AG10803 (cell line): Measurements from ENCODE around the gene GPHN.
A peak's percentile ranks its signal among the peaks of the same experiment; 100 is the strongest.
"Not testable (repeated sequence)": the region's sequence is repeated elsewhere in the genome, so short reads cannot be mapped to it uniquely, and the experiment has no call there.

Experiments
- DNase-seq: peaks from one replicate; pipeline ENCODE4 v3.0.0; 2010; ENCODE audit warnings: low read depth
- H3K4me3 ChIP-seq: 2 replicates; pipeline ENCODE4 v1.5.1; 2011; ENCODE audit warnings: mild to moderate bottlenecking, low read length, control low read depth
- TF ChIP-seq, protein P1 (sequence below): conservative IDR thresholded peaks from 2 replicates; pipeline ENCODE4 v1.5.1; 2011; ENCODE audit warnings: mild to moderate bottlenecking, low read length, control low read depth, inconsistent platforms

The GPHN gene

DNA sequence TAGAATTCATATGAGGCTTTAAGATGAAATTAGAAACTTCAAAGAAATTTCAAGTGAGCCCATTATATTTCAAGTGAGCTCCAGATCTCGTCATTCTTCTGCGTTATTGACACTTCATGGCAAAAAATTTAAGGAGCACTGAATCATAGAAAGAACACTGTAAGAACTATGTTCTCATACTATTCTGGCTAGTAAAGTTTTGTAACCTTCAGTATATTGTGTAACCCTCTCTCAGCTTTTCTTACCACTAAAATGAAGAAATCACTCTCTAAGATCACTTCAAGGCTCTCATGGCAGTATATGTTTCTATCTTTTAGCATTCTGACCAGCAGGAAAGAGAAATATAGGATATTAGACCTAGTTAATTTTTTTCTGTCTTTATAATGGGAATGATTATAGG, 6.3 kb downstream of the GPHN start:
- H3K4me3 ChIP-seq = no peak overlapping the region
- DNase-seq = peak; percentile 43
- TF ChIP-seq, protein P1, sequence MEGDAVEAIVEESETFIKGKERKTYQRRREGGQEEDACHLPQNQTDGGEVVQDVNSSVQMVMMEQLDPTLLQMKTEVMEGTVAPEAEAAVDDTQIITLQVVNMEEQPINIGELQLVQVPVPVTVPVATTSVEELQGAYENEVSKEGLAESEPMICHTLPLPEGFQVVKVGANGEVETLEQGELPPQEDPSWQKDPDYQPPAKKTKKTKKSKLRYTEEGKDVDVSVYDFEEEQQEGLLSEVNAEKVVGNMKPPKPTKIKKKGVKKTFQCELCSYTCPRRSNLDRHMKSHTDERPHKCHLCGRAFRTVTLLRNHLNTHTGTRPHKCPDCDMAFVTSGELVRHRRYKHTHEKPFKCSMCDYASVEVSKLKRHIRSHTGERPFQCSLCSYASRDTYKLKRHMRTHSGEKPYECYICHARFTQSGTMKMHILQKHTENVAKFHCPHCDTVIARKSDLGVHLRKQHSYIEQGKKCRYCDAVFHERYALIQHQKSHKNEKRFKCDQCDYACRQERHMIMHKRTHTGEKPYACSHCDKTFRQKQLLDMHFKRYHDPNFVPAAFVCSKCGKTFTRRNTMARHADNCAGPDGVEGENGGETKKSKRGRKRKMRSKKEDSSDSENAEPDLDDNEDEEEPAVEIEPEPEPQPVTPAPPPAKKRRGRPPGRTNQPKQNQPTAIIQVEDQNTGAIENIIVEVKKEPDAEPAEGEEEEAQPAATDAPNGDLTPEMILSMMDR = no peak

DNA sequence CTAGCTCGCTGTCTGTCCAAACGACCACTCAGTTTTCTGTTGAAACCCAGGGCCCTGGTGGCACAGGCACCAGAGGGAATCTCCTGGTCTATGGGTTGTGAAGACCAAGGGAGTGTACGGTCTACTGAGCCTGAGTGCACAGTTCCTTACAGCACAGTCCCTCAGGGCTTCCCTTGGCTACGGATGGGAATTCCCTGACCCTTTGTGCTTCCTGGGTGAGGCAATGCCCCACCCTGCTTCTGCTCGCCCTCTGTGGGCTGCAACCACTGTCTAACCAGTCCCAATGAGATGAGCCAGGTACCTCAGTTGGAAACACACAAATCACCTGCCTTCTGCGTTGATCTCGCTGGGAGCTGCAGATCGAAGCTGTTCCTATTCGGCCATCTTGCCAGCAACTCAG, 22.6 kb downstream of the GPHN start:
- no peak overlapping the region for H3K4me3 ChIP-seq
- DNase-seq = no peak
- TF ChIP-seq, protein P1 = no peak

DNA sequence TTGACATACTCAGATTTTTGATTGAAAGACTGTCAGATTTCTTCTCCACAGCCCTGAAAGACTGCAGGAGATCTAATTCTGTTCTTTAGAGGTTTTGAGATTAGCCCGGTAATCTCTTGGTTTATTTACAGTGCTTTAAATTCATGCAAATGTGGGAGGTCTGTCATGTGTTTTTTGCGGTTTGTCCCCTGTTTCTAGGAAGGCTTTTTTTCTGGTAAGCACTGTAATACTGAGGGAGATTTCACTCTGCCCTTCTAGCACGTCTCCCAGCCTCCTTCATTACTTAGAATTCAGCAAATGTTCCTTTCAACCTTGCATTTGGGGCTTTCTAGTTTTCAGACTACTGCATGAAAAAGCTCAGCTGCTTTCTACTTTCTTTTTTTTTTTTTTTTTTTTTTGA, 31.1 kb downstream of the GPHN start:
- TF ChIP-seq, protein P1 = no peak
- DNase-seq = no peak
- no peak overlapping the region for H3K4me3 ChIP-seq

DNA sequence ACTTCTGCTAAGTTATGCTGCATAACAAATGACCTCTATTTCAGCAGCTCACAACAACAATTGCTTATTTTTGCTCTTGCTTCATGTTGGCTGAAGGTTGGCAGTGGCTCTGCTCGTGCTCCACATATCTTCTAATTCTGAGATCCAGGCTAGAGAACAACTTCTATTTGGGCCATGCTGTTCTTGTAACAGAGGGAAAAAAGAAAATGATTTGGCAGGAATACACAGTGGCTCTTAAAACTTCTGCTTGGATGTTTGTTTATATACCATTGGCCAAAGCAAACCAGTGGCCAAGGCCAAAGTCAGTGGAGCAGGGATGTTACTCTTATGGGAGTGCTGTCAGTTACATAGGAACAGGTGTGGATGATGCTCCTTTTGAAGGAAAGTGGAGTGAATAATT, 32.1 kb downstream of the GPHN start:
- H3K4me3 ChIP-seq = no peak overlapping the region
- no peak for DNase-seq
- TF ChIP-seq, protein P1 = no peak

DNA sequence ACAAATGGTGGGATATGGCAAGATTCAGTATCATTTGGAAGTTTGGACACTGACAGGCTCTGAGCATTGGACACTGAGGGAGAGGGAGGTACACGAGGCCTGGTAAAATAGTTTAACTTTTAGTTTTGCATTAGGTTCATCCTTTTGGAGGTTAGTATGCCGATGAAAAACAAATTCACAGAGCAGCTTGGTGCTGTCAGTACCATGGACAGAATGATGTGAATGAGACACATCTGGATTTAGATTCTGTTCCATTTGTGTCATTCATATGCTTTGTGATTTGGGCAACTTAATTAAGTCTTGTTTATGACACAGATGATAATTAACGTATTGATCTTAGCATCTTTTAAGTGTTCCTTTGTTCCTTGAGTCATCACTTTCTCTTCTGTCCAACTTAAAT, 33.7 kb downstream of the GPHN start:
- H3K4me3 ChIP-seq = no peak overlapping the region
- TF ChIP-seq, protein P1 = no peak
- no peak for DNase-seq

DNA sequence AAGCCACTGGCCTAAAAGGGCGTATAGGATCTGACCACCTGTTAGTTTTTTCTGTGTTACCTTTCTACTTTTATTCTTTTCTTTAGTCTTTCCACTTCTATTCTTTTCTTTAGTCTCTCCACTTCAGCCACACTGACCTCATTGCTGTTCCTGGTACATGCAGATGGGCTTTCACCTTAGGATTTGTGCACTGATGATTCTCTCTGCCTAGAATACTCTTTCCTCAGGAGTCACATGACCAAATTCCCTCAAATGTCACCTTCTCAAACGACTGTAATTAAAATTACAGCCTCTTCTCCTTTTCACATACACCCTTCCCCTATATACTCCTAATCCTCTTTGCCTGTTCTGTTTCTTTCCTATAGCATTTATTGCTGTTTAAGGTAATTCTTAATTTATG, 36.0 kb downstream of the GPHN start:
- TF ChIP-seq, protein P1 = no peak
- no peak for DNase-seq

DNA sequence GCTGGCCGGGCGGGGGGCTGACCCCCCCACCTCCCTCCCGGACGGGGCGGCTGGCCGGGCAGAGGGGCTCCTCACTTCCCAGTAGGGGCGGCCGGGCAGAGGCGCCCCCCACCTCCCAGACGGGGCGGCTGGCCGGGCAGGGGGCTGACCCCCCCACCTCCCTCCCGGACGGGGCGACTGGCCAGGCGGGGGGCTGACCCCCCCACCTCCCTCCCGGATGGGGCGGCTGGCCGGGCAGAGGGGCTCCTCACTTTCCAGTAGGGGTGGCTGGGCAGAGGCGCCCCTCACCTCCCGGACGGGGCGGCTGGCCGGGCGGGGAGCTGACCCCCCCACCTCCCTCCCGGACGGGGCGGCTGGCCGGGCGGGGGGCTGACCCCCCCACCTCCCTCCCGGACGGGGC, 37.2 kb downstream of the GPHN start:
- DNase-seq, H3K4me3 ChIP-seq: not testable (repeated sequence)

More for the DNA sequence above, 36.0 kb downstream of the GPHN start:
- H3K4me3 ChIP-seq = no peak overlapping the region

DNA sequence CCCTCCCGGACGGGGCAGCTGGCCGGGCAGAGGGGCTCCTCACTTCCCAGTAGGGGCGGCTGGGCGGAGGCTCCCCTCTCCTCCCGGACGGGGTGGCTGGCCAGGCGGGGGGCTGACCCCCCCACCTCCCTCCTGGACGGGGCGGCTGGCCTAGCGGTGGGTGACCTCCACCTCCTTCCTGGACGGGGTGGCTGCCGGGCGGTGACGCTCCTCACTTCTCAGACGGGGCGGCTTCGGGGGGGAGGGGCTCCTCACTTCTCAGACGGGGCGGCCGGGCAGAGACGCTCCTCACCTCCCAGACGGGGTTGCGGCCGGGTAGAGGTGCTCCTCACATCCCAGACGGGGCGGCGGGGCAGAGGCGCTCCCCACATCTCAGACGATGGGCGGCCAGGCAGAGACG, 37.8 kb downstream of the GPHN start:
- not testable (repeated sequence) for DNase-seq, H3K4me3 ChIP-seq
